HG03342 (cell line): ENCODE results near the gene POU3F3.

Source experiments
- ATAC-seq: cut with Tn5 transposase; IDR thresholded peaks from one replicate; pipeline ENCODE4 v1.9.1; 2021; ENCODE audit warnings: mild to moderate bottlenecking, moderate library complexity; ENCODE audit not compliant: unreplicated experiment

The POU3F3 gene

DNA sequence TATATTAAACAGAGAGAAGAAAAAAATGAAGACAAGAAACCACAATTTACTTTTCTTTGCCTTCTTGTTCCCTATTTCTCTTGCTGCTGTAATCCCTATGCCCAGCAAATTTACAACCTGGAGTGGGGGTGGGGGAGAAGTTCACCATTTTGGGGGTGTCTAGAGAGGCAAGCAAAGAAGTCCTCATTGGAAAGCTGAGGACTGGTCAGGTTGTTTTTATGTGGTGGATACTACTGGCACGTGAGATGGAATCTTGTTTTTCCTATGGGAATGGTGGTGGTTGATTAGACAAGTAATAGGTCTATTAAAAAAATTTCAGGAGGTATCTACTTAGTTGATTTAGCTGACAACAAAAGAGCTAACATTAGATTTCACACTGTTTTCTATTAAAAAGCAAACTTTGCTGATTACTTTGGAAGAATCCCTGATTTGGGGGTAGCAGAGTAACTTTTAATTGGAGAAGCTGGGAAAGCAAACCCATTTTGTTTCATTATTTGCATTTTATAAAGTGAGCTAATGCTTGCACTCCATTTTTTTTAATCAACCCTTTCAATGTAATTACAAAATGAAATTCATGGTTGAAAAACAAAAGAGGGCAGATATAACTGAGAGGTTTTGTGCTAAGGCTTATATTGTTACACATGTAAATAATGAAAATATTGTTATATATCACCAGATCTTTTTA lies 6.0 kb downstream of the POU3F3 start:
- no peak for ATAC-seq

DNA sequence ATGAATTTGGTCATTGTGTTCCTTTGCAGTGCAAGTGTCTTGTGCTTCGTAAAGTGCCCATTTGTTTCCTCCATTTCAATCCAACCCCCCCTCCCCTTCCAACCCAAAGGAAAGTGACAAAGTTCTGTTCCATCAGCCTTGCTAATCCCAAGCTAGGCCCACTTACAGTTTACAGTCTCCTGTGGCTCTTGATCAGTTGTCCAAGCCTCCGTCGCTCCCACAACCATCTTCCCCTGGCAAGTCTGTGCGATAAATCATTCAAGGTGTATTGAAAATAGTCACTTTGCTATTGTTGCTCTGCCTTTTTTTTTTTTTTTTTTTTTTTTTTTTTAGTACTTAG lies 6.5 kb downstream of the POU3F3 start:
- no peak for ATAC-seq

DNA sequence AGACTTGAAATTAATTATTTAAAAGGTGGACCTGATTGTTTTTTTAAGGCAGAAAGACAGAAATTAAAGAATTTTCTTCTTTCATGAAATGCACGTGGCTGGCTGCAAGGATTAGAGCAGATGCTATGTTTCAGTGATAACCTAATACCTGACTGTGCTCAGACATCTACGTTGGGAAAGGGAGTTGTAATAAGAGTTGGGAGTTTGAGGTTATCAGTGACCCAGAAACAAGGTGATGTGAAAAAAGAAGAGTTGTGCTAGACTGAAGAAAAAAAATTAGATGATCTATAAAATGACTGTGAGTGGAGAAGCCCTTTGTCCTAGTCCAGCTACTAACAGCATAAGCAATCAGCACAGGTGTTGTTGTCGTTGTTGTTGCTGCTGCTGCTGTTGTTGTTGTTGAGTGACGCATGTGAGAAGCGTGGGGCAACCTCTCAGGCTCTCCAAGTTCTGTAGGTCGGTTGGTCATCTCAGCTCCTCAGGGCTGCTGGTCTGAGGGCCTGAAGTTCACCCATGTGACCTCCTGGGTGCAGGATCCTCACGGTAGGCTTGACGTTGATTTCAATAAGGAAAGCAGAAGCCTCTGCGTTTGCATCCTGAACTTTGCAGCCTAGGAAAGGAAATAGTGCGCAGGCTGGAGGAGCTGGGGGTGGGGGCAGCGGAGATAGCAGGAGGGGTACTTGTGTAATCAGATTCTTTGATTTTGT lies 7.6 kb downstream of the POU3F3 start:
- no peak for ATAC-seq

DNA sequence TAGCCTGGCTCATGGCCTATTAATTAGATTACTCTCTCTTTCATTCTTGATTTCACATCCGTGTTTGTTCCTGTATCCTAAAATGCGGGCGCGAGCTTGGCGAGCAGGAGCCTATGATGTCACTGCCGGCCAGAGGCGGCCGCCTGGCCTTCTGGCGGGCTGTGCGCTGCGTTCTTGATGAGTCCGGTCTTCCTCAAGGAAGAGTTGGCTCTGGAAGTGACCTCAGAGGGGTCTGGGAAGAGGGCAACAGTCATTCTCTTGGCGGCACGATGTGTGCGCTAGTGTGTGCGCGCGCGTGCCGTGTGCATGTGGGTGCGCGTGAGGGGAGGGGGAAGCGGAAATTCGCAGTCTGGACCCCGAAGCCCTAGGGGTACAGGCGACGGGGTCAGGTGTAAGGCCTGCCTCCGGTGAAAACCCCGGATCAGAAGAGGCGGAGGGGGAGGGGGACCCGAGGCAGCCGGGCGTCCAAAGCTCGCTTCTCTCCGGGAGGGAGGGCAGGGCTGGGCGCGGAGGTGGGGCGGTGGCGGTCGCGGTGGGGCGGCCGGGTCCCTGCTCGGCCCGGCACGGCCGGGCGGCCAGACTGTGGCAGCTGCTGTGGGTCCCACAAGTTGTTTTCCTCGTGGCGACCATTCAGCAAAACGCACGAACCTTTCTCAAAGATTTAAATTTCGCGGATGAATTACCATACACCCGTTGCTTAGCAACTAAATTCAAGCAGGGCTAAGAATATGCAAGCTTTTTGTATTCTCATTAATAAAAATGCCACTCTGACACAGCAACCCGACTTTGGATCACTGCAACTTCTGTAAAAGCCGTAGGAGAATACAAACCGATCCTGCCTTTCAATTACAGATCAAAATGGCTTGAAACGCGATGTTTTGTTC lies 8.4 kb downstream of the POU3F3 start:
- ATAC-seq = no peak

DNA sequence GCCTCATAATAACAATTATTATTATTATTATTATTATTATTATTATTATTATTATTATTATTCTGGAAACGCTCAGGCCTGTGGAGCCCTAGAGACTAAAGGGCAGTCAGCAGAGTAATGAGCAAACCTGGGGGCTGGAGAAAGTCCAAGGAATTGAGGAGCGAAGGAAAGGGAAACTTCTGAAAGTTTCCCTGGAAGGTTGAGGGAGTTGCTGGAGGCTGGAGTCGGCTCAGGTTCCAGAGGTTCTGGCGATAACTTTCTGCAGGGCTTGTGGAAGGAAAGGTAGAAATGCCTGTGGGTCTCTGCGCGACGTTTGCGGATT lies 9.2 kb downstream of the POU3F3 start:
- no peak for ATAC-seq

DNA sequence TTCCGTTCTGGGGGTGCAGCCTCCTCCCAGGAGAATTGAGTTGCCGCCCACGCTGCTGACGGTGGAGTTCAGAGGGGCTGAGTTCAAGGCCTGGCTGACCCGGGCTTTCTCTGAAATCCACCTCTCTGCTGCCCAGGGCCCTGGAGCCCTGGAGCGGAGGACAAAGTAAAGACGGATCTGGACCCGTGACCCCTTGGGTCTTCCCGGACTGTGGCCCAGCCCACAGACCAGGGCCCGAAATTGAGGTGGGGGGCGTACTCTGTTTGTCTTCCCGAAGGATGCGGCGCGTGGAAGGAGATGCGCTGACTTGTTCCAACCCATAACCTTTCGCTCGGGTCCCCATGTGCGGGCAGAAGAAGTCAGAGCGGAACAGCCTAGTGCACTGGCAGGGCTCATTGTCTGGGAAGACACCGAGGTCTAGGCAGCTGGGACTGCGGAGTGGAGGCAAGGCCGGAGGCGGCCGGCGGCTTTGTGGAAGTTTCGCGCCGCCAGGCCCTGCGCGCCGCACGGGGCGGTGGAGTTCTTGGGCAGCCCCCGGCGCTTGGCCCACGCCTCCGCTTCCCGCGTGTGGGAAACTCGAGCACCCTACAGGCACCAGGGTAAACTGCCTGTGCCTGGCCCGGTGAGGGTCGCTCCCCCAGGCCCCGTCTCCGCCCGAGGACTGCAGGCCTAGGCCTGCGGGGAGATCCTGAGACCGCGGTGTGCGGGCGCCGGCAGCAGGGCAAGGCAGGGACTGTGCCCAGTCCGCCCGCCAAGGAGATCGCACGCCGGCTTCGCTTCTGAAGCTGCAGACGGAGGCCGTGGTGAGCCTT lies 9.8 kb downstream of the POU3F3 start:
- ATAC-seq = no peak

DNA sequence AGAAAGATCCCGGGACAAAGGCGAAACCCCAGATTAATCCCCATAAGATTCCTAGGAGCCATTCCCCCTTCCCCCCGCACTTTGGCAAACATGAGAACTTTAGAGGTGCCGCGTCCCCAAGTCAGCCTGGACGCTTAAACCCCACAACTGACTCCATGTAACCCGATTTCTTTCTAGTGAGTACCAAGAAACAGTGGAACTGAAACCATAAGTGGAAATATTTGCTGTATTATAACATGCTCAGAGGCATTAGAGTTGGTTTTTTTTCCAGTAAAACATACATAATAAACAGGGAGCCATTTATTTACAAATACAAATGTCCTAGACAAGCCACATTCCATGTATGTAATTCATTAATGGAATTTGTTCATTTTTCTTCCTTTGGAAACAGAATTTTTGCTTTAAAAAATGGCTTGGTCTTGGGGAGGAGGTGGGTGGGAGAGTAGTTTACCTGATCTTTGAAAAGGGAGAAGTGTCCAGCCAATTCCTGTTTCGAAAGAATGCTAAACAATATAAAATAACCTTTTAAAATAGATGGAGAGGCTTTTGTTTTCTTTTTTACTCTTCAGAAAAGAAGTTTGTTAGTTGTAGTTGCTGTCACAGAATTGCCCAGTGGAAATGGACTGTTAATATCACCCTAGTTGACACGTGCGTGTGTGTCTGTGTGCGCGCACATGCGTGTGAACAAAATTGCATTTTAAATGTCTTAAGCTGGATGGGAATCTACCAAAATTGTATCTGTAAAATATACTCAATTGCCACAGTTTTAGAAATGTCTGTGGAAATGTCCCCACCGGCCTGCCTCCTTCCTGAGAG lies 10.6 kb downstream of the POU3F3 start:
- ATAC-seq = no peak

DNA sequence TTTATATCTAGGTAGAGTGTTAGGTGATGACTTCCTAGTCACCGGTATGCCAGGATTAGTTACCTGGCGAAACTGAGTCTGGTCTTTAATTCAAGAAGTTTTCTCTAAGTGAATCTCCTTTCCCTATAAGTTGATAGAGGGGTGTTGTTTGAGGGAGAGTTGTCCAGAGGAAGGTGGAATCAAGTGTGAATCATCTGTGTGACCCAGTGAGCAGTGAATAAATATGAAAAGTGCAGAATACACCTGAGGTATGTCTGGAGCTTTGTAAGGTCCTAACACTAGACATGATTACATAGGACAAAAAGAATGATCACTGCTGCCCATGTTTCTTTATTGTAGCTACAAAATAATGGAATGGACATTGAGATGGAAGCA lies 11.2 kb downstream of the POU3F3 start:
- no peak for ATAC-seq

DNA sequence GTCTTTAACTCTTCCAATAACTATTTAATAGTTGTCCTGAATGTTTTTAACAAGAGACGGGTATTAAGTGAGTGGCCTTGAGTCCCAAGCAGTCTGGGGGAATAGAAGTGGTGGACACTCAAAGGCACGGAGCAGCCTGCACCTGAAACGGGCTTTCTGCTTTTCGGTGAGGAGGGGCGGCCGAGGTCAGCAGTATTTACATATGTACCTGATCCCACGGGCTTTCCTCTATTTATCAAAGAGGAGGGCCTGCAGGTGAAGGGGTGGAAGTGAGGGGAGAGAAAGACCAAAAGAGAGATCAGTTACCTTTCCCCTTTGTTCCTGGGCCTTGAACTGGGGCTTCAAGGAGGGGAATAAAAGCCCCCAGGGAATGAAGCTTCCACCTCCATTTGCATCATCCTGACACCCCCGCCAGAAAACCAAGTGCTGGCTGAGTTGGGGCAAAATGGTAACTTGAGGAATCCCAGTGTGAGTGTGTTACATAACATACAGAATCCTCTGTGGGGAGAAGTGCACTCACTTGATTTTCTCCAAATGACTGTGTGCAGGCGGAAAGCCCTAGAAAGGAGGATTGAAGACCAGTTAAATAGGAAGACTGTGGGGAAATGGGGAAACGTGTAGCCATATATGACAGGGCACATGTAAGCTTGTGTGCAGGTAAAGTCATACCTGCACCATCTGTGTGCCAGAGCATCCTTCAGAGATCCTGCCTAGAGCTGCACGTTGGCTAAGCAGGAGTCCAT lies 12.4 kb downstream of the POU3F3 start:
- no peak for ATAC-seq

DNA sequence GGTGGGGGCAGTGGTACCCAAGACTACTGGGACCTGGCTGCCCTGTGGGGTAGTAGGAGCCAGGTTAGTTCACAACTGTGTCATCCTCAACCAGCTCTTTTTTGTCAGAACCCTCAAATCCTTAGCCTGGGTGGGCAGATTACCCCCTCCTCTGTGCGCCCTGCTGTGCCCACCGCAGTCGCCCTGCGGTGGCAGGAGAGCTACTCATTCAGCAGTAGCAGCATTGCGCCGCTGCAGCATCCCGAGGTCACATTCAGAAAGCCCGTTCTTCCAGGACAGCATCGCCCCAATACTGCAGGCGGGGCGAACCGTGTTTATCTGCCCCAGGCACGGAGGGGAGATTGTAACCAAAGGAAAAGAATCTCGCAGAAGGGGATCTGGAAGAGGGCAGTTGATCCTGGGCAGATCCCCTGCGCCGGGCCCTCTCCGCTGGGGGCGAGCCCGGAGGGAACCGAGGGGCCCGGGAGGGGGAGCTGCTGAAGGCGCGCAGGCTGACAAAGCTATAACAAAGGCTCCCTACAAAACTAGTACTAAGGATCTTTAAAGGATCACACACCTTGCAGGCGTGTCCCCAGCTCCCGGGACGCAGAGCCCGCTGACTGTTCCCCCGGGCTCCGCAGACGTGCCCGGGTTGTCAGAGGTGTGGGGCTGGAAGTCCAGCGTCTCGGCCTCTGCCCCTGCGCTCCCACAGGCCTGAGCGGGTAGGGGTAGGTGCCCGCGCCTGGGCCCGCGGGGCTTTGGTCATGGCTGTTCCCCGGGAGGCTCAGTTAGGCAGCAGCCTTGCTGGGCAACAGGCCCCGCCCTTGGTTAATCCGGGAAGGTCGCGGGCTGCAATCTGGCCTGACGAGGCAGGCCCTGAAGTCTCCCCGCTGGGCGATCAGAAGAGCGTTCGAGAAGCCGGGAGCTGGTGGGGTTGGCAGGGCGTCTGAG lies 13.2 kb downstream of the POU3F3 start:
- ATAC-seq = no peak

DNA sequence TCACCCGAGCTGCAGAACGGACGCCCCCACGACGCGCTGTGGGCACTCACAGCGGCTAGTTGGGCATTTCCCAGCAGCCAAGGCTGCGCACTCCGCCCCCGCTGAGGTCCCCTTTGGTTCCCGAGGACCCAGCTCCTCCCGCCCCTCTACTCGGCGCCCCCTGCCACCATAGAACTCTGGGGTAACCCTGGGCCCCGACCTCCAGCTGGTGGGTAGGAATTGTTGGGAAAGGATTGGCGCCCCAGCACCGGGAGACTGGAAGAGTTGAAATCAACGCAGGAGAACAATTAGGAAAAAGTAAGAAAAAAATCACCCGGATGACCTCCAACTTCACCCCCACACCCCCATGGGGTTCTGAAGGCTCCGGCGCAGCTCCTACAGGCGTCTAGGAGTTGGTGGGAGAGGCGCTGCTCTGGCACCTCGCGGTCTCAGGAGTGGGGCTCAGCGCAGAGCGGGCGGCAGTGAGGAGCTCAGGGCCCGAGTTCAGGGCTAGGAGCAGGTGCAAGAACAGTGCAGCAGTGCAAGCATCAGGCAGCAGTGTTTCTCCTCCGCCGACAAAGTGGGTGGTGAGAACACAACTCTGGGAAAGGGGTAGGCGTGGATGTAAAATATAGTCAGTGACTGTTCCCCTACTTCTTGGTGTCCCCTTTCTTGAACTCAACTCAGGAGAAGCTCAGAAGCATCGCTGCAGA lies 14.0 kb downstream of the POU3F3 start:
- no peak for ATAC-seq

DNA sequence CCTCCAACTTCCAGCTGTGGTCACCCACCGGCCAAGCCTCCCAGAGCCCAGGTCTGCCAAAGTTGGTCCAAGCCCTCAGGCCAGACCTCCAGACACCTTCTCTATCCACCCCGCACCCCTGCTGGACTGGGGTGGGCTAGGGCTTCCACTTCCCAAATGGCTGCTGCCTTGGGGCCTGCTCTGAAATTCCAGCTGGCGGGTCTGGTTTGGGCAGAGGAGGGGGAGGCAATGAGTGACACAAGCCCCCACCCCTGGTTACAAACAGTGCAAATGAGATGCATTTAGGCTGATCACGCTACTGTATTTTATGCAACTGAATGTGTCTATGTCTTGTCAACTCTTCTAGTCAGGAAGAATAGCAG lies 14.6 kb downstream of the POU3F3 start:
- no peak for ATAC-seq

DNA sequence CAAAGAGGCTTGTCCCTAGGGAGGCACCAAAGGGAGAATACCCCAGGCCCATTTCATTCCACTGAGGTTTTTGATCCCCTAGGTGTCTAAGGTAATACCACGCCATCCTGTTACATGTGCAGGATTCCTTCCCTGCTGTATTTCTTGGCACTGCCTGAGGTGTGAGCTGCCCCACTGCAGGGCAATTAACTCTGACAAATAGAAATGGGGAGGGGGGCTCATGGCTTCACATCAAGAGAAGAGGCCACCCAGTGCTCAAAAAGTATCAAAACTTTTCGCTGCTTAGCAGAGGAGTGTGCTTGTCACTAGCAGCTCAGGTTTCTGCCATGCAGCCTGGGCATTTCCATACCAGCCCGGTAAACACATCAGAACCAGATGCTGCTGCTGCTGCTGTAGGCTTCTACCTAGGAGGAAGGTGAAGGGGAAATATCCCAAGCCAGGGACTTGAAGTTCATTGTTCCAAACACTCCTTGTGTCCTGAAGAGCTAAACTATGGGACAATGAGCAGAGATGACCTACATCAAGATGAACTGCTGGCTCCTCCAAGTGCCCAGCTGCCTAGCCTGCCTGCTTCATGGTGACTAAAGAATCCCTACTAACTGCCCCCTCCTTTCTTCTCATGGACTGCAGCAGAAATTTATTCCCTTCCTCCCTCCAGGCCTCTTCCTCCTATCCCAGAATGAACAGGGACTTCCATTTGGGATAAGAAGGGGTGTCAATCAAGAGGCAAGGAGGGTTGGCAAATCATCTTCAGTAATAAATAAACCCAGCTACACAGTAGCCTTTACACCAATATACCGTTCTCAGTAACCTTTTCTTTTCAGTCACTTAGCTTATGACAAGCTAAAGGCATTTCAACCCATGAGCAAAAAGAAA lies 16.4 kb downstream of the POU3F3 start:
- ATAC-seq = no peak

DNA sequence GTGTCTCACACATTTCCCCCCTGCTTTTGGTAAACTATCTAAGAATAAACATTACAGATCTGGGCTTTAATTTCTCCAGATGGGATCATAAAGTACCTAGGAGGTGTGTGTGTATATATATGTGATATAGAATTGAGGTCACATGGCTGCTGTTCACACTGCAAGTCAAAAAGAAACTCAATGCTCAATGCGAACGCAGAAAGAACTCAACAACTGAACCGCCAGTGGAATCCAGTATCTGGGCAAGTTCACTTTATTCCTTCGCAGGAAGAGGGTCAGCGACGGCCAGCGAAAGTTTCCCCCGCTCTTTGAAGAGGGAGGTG lies 17.7 kb downstream of the POU3F3 start:
- no peak for ATAC-seq

DNA sequence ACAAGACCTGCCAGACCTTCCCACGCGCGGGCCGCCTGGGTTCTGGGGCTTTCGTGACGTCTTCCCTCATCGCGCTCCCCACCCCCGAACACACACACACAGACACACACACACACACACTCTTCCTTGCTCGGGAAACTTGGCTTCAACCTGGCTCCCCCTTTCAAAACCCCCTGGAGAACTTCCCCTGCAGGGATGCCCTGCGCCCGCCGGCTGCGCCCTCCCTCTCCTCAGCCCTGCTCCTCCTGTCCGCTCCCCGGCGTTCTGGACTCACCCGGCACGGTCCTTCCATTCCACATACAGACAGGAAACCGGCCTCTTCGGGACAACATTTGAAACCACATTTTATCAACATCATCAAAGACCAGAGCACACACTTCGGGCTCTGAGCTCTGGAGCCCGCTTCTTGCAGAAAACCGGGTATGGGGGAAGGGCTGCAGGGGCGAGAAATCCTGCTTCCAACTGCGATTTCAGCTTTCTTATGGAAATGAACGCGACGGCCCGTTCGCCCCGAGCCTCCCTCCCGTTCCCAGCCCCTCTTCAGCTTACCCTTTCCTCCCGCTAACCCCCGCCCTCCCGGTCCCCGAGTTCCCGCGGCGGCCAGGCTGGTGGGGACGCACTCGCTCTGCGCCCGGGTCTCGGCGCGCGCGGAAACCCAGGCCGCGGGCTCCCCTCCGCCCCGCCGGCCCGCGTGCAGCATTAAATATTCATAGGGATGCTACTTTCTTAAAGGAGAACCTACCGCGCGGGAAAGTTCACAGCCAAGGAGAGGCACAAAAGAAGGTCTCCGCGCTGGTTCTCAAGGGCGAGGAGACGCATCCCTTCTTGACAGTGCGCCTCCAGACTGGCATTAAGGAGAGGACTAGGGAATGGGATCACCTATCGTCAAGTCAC lies 18.3 kb downstream of the POU3F3 start:
- no peak for ATAC-seq
